GM12878 (cell line): ENCODE results near the gene MAPK1IP1L.
"Not testable (repeated sequence)": the region's sequence is repeated elsewhere in the genome, so short reads cannot be mapped to it uniquely, and the experiment has no call there.

Source experiments
- CTCF ChIP-seq, 3 experiments: IDR thresholded peaks in 2 of 3; conservative IDR thresholded peaks in 1 of 3; 2 replicates each; pipeline ENCODE4 v1.5.1; 2011; ENCODE audit warnings: low read depth in 3 of 3, low read length in 3 of 3, mild to moderate bottlenecking in 3 of 3, control low read depth in 2 of 3, moderate library complexity in 2 of 3, inconsistent platforms in 1 of 3, mixed read lengths in 1 of 3; ENCODE audit not compliant: control insufficient read depth in 2 of 3, insufficient read depth in 1 of 3; ENCODE audit errors: extremely low read depth in 1 of 3
- EED ChIP-seq: sonication (generic); IDR thresholded peaks from 2 replicates; pipeline ENCODE4 v1.6.1; 2016; ENCODE audit warnings: antibody characterized with exemption, low read depth
- EGR1 ChIP-seq, 2 experiments: IDR thresholded peaks; 1 replicate in 1 of 2; 2 replicates in 1 of 2; pipeline ENCODE4 v1.6.1; 2011 to 2012; ENCODE audit warnings: low read depth in 2 of 2, low read length in 2 of 2, borderline replicate concordance in 1 of 2, mild to moderate bottlenecking in 1 of 2, moderate library complexity in 1 of 2
- EP300 ChIP-seq, 2 experiments: fragments of 150-350 bp in 1 of 2; IDR thresholded peaks; 2 replicates each; pipeline ENCODE4 v1.6.1; 2011 to 2012; ENCODE audit warnings: low read depth in 2 of 2, low read length in 2 of 2, borderline replicate concordance in 1 of 2, improper control_type of control experiment in 1 of 2, inconsistent platforms in 1 of 2; ENCODE audit not compliant: control insufficient read depth in 1 of 2
- FOXM1 ChIP-seq: IDR thresholded peaks from 2 replicates; pipeline ENCODE4 v1.6.1; 2012; ENCODE audit warnings: low read depth, mild to moderate bottlenecking, inconsistent platforms, low read length, moderate library complexity
- LARP7 ChIP-seq: fragments of 450-650 bp; IDR thresholded peaks from 2 replicates; pipeline ENCODE4 v1.6.1; 2017; ENCODE audit warnings: mild to moderate bottlenecking
- PAX5 ChIP-seq: IDR thresholded peaks from 2 replicates; pipeline ENCODE4 v1.6.1; 2011; ENCODE audit warnings: low read depth, low read length, borderline replicate concordance
- YY1 ChIP-seq: IDR thresholded peaks from 2 replicates; pipeline ENCODE4 v1.6.1; 2011; ENCODE audit warnings: low read depth, mild to moderate bottlenecking, low read length
- ZNF274 ChIP-seq: IDR thresholded peaks from one replicate; pipeline ENCODE4 v1.8.0; 2011; ENCODE audit not compliant: insufficient read length, insufficient read depth

GRCh38 chr14:55064896-55065295, 13.4 kb downstream of the MAPK1IP1L start:
- TF ChIP-seq FOXM1; PAX5; EED; ZNF274; YY1; LARP7; CTCF (IDR thresholded peaks at IDR 0.05 in 2 of 3, conservative IDR thresholded peaks at IDR 0.05 in 1 of 3; ENCODE audit: control insufficient read depth in 2 of 3, extremely low read depth in 1 of 3, insufficient read depth in 1 of 3, low read depth in 3 of 3, low read length in 3 of 3); EP300 (IDR thresholded peaks at IDR 0.05; ENCODE audit: borderline replicate concordance in 1 of 2, control insufficient read depth in 1 of 2, low read depth in 2 of 2, low read length in 2 of 2); EGR1 (IDR thresholded peaks at IDR 0.05; ENCODE audit: borderline replicate concordance in 1 of 2, low read depth in 2 of 2, low read length in 2 of 2): not testable (repeated sequence)
